Stimulated activated CD4-positive, alpha-beta T cell treated with anti-CD3 and anti-CD28 coated beads, Interleukin-4, amount 100 ng/mL, for 4 hours (primary cell): ENCODE measurements around the gene LRRC4C.

Experiments used
- DNase-seq, 2 experiments: peaks; one replicate each; pipeline ENCODE4 v3.0.0-alpha.2; 2020

LRRC4C gene

DNA sequence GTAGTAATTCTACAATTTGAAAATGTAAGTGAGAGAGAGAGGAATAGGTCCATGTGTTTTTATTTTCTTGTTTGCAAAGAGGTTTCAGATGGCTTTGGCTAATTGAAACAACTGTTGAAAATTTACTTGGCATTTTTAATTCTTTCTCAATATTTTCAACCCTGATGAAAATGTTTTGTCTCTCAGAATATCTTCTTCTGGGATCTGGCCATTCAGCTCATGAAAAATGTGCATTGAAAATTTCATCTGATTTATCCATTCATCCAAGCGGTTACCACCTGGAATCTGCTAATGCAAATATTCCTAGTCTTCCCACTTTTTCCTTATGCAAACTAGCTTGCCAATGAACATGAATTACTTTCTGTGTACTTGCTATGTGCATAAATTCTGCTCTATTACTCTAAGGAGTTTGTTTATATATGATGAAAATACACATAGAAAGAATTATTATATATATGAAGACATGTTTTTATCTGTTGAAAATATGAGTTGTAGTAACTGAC lies 621.2 kb downstream of the LRRC4C start:
- no peak for DNase-seq

- no peak for DNase-seq
Observed at GRCh38 chr11:40827116-40827515, 632.3 kb downstream of the LRRC4C start.

- DNase-seq = no peak
Observed at GRCh38 chr11:40826601-40827000, 632.9 kb downstream of the LRRC4C start.

DNA sequence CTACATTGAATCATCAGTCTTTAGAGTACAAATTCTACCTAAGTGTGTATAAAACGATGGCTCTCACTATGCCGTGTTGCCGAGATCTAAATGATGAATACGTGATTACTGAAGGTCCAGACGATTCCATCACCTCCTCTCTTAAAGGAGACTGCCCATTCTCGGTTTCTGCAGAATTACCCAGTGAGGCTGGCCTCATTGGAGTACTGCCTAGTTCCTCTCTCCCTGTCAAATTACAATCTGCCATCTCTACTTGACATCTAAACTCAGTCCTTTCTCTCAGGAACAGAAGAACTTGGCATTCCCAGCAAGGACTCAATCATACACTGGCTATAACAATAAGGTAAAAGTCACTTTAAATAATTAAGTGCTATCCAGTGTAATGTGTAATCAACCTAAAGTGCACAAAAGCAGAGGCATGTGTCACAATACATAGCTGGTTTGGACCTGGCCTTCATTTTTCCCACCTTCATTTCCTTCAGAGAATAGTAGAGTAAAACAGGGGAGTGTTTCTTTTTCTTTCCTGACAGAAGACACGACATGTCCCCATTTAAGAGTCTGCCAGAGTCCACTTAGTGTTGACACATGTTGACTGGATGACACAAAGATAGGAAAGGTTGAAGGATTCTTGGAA lies 634.1 kb downstream of the LRRC4C start:
- DNase-seq = no peak

DNA sequence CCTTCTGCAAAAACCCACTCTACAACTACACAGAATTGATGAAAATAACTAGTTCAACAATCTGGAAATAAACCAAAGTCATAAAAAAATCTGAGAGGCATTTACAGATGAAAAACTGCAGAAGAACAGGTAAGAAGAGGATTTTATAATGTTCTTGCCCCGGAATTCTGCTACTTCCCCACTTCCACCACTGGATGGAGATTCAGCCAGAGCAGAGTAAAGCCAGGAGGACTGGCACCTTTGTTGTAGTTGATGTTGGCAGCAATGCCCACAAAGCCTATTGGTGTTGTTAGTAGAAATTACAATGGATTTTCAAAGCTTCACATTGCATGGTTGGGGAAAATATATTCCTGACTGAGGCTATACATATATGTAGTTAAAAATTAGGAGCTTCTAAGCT lies 640.2 kb downstream of the LRRC4C start:
- DNase-seq = no peak

DNA sequence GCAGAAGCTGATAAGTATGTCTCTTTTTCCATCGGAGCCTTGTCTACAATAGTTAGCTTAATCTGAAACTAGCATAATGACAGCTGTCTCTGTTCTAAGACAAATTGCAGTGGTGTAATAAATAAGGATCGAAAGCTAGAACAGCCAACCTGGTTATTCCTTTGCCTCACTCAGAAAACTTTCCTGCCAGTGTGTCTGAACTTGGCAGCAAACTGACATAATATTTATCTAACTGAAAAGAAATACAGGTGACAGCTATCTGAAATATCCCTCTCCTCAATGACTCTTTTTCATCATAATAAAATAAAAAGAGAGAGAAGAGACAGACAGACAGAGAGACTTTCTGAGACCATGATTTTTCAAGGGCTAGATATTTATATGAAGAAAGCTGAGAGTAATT lies 642.5 kb downstream of the LRRC4C start:
- no peak for DNase-seq

- DNase-seq = no peak
Observed at GRCh38 chr11:40797981-40798380, 661.5 kb downstream of the LRRC4C start.

DNA sequence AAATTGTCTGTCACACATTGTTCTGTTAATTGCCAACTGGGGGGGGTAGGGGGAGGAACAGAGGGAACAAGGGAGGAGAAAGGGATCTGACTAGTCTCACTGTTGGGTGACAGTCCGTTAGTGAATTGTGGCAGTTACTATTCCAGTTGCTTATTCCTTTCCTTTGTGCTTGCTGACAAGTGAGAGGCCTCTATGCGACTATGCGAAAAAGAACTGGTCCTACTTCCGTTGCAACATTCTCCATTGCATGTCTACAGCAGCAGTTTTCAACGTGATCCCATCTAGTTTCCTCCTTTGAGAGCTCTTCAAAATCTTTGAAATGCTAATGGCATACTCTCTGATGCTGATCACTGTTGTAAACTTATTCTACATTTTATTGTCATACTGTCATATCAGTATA lies 672.2 kb downstream of the LRRC4C start:
- no peak for DNase-seq

DNA sequence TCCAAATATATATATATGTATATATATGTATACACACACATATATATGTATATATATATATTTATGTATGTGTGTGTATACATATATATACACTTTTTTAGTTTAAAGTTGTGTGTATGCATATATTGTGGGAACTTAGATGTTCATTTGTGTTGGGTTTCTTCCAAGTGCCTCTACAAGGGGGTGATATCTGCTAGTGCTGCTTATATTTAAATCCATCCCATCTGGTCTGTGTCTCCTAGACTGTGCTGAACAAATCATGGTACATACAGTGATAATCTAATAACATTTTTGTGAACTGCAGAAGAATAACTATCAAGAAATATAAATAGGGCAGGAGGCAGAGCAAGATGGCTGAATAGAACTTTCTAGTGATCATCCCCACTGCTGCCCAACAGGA lies 696.4 kb downstream of the LRRC4C start:
- DNase-seq = no peak

DNA sequence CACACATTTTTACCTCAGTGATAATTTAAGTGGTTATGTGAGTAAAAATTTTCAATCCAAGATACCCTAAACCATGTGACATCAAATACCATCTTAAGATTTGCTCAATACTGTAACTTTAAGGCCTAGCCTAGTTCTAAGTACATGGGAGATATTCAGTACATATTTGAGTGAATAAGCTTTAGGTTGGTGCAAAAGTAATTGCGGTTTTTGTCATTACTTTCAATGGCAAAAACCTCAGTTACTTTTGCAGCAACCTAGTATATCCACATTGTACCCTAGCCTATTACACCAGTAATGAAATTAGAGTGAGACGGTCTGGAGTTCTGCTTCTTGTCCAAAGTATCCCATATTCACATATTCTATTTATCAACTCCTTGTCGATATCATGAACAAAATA lies 700.1 kb downstream of the LRRC4C start:
- no peak for DNase-seq

DNA sequence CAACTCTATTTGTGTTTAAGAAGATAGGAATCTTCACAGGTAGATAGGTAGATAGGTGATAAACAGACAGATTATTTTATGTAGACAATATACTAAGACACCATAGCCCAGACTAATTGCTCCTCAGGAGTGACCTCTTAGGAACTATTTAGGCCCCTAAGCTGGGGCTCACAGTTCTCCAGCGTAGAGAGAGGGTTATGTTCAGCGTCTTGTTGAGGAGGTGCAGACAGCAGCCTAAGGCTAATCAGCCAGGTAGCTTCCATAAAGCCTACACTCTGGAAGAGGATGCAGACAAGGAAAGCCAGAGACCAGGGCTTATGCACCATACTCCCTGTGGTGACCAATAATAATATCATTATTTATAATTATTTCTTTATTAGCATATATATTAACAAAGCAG lies 705.2 kb downstream of the LRRC4C start:
- DNase-seq = no peak

GRCh38 chr11:40746282-40746681 lies 713.2 kb downstream of the LRRC4C start:
- DNase-seq = no peak

DNA sequence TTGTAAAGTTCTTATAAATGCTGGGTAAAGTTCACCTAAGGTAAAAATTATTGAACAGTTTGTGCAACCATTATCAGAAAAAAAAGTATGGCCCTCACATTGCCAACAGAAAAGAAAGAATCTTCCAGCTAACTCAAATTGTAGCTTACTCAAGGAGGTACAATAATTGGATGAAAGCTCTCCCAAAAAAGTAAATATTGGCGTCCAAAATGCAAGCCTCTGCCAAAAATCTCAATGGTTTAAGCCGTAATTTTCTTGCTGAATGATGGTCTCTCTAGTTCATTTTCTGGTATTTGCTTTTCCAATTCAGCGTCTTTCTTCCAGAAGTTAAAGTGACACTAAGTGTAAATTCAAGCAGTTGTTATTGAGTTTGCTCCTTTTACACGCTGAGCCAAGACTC lies 727.3 kb downstream of the LRRC4C start:
- DNase-seq = no peak

DNA sequence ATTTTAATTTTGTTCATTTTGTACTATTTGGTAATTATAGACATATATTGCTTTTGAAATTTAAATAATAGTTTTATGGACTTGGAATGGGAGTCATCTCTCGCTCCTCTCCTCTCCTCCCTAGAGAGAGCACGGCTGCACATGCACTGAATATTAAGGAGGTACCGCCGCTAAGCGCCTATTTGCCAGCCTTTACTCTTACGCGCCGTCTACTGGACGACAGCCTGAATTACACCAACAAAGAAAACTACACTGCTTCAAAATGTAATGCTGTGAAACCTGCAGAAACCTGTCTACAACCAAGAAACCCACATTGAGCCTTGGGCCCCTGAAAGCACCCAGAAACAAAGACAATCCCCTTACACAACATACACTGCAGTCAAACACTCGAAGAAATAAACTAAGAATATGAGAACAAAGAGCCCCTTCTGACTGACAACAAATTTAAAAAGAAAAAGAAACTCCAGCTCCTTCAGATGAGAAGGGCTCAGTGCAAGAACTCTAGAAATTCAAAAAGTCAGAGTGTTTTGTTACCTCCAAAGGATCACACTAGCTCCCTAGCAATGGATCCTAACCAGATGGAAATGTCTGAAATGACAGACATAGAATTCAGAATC lies 737.2 kb downstream of the LRRC4C start:
- DNase-seq = no peak

DNA sequence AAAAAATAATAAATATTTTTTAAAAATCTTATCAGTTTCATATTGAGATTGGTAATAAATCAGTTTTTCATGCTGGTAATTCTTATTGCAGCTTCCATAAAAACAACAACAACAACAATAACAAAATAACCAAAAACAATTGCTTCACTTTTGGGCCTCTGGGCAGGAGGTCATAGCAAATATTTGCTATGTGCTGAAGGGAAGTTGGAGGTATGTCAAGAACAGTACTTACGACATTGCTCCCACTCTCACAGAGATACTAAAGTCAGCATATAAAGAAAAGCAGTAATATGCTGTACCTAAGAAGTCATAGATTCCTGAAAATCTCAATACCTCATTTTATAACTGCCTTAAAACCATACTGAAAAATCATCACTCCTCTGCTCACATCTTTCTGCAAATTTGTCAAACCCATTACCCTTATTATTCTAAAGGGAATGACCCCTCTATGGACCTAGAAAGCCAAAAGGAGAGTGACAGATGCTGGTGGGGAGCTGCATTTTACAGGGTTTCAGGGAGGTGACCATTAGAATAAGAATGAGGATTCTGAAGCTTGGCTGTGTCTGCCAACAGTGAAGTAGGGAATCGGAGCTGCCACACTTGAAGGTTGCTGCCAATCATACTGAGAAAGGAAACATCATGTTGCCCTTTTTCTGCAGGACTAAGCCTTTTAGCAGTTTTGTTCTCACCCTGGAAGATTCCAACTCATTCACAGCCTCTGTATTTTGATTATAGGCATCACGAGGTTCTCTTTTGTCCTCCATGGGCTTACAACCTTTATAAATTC lies 742.9 kb downstream of the LRRC4C start:
- no peak for DNase-seq

DNA sequence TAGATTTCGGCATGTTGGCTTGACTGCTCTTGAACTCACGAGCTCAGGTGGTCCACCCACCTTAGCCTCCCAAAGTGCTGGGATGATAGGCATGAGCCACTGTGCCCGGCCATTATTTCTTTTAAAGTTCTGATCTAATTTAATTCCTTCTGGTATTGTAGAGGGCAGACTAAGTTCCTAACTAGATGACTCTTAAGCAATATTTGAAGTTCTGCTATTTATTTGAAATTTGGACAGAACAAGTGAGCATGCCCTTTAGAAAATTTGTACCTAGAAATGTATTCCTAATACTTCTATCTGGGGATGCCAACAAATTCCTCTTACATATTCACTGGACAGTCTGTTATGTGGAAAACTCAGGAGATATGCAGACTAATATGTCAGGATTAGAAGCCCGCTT lies 746.4 kb downstream of the LRRC4C start:
- no peak for DNase-seq

DNA sequence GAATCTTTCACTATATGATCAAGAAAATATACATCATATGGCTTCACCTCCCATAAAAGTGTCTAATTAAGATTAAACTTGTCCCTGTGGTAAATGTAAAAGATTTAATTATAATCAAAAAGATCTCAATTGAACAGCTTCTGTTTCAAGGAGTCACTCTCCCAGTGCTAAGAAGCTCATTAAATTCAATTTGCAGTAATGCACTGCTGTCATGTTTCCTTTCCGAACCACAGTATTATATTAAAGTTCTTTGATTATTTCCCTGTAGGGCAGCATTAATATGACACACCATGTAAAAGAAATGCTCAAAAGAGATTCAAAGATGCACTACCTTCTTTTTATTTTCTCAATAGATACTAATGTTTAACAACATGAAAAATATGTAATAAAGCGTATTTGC lies 758.4 kb downstream of the LRRC4C start:
- no peak for DNase-seq

GRCh38 chr11:40689823-40690222 lies 769.6 kb downstream of the LRRC4C start:
- no peak for DNase-seq

DNA sequence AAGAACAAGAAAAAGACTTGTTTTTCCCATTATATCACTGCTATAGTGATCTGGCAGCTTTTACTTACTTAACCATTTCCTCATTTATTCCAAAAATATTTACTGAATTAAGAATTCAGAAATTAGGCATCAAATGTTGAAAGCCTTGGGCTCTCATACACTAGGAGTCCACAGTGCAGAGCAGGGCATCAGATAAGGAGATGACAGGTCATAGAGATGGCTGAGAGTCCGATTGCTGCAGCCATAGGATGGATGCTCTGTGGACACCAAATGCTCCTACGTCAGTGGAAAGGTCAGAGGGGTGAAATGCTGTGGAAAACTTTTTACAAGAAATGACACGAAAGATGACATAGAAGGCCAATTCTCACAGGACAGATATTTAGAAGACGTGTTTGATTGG lies 771.1 kb downstream of the LRRC4C start:
- no peak for DNase-seq

DNA sequence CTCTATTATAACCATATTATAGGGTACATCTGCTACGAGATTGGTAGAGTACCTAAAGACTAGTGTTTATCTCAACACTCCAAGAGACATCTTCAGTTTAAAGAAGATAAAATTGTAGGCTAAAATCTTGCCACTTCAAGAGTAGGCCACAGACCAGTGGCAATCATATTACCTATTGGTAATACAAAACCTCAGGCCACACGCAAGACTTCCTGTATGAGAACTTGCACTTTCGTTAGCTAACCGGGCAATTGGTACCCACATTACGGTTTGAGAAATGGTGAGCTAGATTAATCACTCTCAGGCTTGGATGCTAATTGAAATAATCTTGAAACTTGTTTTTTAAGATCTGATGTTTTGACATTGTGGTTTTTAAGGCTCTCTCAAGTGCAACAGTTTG lies 772.7 kb downstream of the LRRC4C start:
- DNase-seq = no peak

GRCh38 chr11:40683010-40683409 lies 776.4 kb downstream of the LRRC4C start:
- DNase-seq = no peak

DNA sequence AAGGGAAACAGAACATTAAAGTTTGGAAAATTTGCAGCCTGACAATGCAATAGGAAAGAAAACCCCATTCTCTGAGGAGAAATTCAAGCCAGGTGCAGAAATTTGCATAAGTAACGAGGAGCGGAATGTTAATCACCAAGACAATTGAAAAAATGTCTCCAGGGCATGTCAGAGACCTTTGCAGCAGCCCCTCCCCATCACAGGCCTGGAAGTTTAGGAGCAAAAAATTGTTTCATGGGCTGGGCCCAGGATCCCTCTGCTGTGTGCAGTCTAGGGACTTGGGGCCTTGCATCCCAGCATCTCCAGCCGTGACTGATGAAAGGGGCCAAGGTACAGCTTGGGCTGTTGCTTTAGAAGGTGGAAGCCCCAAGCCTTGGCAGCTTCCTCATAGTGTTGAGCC lies 780.2 kb downstream of the LRRC4C start:
- no peak for DNase-seq

GRCh38 chr11:40647295-40647694 lies 812.2 kb downstream of the LRRC4C start:
- DNase-seq = no peak

DNA sequence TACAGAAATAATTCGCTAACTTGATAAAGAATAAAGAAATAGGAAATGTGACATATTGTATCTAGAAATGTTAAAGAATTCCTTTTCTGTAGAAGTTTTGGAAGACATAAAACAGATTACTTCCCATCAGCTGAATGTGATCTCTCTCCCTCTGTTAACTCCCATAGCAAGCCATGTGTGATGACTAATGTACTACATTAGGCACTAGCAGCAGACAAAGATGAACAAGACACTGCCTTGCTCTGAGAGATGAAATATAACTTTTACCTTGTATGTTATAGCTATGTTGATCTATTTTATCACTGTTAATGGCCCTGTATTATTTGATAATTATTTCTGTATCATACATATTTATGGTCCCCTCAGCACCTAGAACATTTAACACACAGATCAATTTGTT lies 817.2 kb downstream of the LRRC4C start:
- DNase-seq = no peak
